Thyroid gland (tissue), 4 donors: ENCODE data around the gene ZNF423. TPM values are rescaled to one million over a fixed set of nuclear protein-coding genes. Genes with fewer than 3 reads are reported as not detected.
"Not testable (repeated sequence)": the region's sequence is repeated elsewhere in the genome, so short reads cannot be mapped to it uniquely, and the experiment has no call there.

ENCODE experiments used
- DNase-seq, 2 donors: peaks; one replicate each; pipeline ENCODE4 v3.0.0-alpha.2; 2019
- H3K27ac ChIP-seq, 3 donors: fragments of 200-600 bp; sonication (generic); 1 replicate in 2 of 3; 2 replicates in 1 of 3; pipeline ENCODE4 v1.5.1; 2016 to 2019; ENCODE audit warnings: mild to moderate bottlenecking in 1 of 3, moderate library complexity in 1 of 3
- H3K27me3 ChIP-seq: fragments of 200-600 bp; sonication (generic); one replicate; pipeline ENCODE4 v1.5.1; 2019
- H3K36me3 ChIP-seq, 2 donors: fragments of 200-600 bp; sonication (generic); one replicate each; pipeline ENCODE4 v1.5.1; 2016 to 2019
- H3K4me1 ChIP-seq, 2 donors: fragments of 200-600 bp; sonication (generic); one replicate each; pipeline ENCODE4 v1.5.1; 2017 to 2019
- H3K4me3 ChIP-seq, 3 donors: fragments of 200-600 bp; sonication (generic); replicated peaks in 1 of 3; 1 replicate in 2 of 3; 2 replicates in 1 of 3; pipeline ENCODE4 v1.5.1; 2016; ENCODE audit warnings: mild to moderate bottlenecking in 1 of 3
- H3K9me3 ChIP-seq: fragments of 200-600 bp; sonication (generic); one replicate; pipeline ENCODE4 v1.5.1; 2017
- POLR2A ChIP-seq, 2 donors: fragments of 450-650 bp; IDR thresholded peaks; one replicate each; pipeline ENCODE4 v1.6.1; 2017; ENCODE audit warnings: antibody characterized with exemption in 2 of 2, mild to moderate bottlenecking in 2 of 2, moderate library complexity in 1 of 2
- WGBS, 2 donors: methylation state at CpG; one replicate each; pipeline ENCODE4 v1.1.5; 2017; 5-methylcytosine and 5-hydroxymethylcytosine counted together
- intact Hi-C: fragments of 100-400 bp; cut with DNase I; formaldehyde crosslinking; loops from one replicate; pipeline ENCODE4 v1.15.1; 2023
- total RNA-seq, 4 donors: library from RNA; depleted of rRNA; stranded (reverse); fragments of >200 nt; gene quantifications; one replicate each; pipeline ENCODE4 v1.2.3, GENCODE V29; 2016
- TF ChIP-seq, protein P1 (sequence below), 6 experiments: fragments of 200-600 bp in 3 of 6; fragments of 450-650 bp in 3 of 6; sonication (generic) in 3 of 6; IDR thresholded peaks; one replicate each; pipeline ENCODE4 v1.5.1; 2016 to 2019; ENCODE audit warnings: antibody characterized with exemption in 6 of 6, mild to moderate bottlenecking in 2 of 6, inconsistent platforms in 1 of 6, moderate library complexity in 1 of 6

ZNF423 gene
- total RNA-seq, 4 donors from 2014 or later = 7.4 to 10.0 (median 8.5) TPM

- intact Hi-C loops = no loop called here
- Histone ChIP-seq H3K27me3 (no peaks in the 10 kb centered on the region), H3K9me3 (no peaks in the 10 kb centered on the region), H3K36me3 (no peaks in the 10 kb centered on the region), H3K27ac (no peak overlapping the region), H3K4me3 (no peak overlapping the region), H3K4me1 (no peaks in the 10 kb centered on the region)
- no peak for DNase-seq
- no peak for TF ChIP-seq POLR2A (IDR thresholded peaks at IDR 0.05)
- TF ChIP-seq, protein P1, sequence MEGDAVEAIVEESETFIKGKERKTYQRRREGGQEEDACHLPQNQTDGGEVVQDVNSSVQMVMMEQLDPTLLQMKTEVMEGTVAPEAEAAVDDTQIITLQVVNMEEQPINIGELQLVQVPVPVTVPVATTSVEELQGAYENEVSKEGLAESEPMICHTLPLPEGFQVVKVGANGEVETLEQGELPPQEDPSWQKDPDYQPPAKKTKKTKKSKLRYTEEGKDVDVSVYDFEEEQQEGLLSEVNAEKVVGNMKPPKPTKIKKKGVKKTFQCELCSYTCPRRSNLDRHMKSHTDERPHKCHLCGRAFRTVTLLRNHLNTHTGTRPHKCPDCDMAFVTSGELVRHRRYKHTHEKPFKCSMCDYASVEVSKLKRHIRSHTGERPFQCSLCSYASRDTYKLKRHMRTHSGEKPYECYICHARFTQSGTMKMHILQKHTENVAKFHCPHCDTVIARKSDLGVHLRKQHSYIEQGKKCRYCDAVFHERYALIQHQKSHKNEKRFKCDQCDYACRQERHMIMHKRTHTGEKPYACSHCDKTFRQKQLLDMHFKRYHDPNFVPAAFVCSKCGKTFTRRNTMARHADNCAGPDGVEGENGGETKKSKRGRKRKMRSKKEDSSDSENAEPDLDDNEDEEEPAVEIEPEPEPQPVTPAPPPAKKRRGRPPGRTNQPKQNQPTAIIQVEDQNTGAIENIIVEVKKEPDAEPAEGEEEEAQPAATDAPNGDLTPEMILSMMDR (IDR thresholded peaks at IDR 0.05) = no peak
- WGBS, 2 donors = 87% methylated on average over 24 of the region's 24 CpGs
Observed at GRCh38 chr16:49514073-49514980, 341.6 kb downstream of the ZNF423 start.

GRCh38 chr16:49513040-49513439 is 342.9 kb downstream of the ZNF423 start:
- WGBS, 2 donors = 72 to 78% methylated on average over 7 of the region's 7 CpGs
- Histone ChIP-seq H3K27ac (no peak overlapping the region), H3K9me3 (no peaks in the 10 kb centered on the region), H3K4me3 (no peak overlapping the region), H3K27me3 (no peaks in the 10 kb centered on the region), H3K36me3 (no peaks in the 10 kb centered on the region), H3K4me1 (no peaks in the 10 kb centered on the region)
- TF ChIP-seq POLR2A (IDR thresholded peaks at IDR 0.05) = no peak
- TF ChIP-seq, protein P1 (IDR thresholded peaks at IDR 0.05) = no peak
- DNase-seq = no peak
- intact Hi-C loops = no loop called here

DNA sequence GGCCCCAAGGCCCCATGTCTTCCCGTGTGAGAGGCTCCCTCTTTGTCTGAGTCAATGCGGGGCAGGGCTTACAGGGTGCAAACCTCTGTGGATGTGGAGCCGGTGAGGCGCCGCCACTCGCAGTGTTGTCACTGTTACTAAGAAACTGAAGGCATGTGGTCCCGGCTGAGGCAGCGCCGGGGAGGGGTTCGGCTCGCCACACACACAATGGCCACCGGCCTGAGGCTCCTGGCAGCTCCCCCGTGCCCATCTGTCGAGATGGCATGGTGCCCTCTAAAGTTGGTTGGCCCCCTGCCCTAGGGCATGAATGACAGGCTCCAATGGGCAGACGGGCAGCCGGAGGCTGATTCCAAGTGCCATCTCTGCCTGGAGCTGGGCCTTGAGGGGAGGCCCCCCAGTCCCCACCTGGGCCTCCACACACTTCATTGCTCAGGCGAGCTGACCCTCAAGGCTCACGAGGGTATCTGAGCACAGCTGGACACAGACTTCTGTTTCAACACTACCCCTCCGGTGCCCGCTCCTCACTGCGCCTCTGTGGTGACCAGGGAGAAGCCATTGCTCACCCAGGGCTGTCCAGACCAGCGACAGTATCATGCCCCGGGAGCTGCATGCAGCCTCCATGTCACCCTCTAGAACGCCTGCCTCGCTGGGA is 345.1 kb downstream of the ZNF423 start:
- Histone ChIP-seq H3K27me3 (no peaks in the 10 kb centered on the region), H3K27ac (no peak overlapping the region), H3K9me3 (no peaks in the 10 kb centered on the region), H3K36me3 (no peaks in the 10 kb centered on the region), H3K4me1 (no peaks in the 10 kb centered on the region), H3K4me3 (no peak overlapping the region)
- WGBS, 2 donors = 82 to 83% methylated on average over 6 to 16 of the region's 25 CpGs
- no peak for DNase-seq
- TF ChIP-seq POLR2A (IDR thresholded peaks at IDR 0.05) = no peak
- TF ChIP-seq, protein P1 (IDR thresholded peaks at IDR 0.05) = no peak
- intact Hi-C loops = no loop called here

DNA sequence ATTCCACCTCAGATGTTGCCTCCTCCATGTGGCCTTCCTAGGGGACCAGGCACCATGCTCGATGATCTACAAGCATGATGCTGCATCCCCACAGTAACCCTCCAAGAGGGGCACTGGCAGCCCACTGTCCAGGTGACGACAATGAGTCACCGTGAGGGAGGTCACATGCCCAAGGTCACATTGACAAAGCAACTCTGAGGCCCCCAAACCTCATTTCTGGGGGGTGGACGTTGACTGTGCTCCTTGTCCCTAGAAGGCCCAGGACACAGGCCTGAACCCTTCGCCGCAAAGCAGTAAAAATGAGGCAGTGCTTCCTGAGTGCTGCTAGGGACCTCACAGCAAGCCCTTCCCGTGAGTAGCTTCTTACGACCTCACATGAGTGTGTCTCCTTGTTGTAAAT is 345.8 kb downstream of the ZNF423 start:
- intact Hi-C loops = no loop called here
- H3K36me3 ChIP-seq = no peaks in the 10 kb centered on the region
- TF ChIP-seq, protein P1 (IDR thresholded peaks at IDR 0.05) = no peak
- TF ChIP-seq POLR2A (IDR thresholded peaks at IDR 0.05) = no peak
- H3K4me1 ChIP-seq = no peaks in the 10 kb centered on the region
- no peaks in the 10 kb centered on the region for H3K27me3 ChIP-seq
- WGBS, 2 donors = 93 to 100% methylated on average over 3 to 5 of the region's 8 CpGs
- H3K27ac ChIP-seq = no peak overlapping the region
- DNase-seq = no peak
- H3K4me3 ChIP-seq = no peak overlapping the region
- no peaks in the 10 kb centered on the region for H3K9me3 ChIP-seq

DNA sequence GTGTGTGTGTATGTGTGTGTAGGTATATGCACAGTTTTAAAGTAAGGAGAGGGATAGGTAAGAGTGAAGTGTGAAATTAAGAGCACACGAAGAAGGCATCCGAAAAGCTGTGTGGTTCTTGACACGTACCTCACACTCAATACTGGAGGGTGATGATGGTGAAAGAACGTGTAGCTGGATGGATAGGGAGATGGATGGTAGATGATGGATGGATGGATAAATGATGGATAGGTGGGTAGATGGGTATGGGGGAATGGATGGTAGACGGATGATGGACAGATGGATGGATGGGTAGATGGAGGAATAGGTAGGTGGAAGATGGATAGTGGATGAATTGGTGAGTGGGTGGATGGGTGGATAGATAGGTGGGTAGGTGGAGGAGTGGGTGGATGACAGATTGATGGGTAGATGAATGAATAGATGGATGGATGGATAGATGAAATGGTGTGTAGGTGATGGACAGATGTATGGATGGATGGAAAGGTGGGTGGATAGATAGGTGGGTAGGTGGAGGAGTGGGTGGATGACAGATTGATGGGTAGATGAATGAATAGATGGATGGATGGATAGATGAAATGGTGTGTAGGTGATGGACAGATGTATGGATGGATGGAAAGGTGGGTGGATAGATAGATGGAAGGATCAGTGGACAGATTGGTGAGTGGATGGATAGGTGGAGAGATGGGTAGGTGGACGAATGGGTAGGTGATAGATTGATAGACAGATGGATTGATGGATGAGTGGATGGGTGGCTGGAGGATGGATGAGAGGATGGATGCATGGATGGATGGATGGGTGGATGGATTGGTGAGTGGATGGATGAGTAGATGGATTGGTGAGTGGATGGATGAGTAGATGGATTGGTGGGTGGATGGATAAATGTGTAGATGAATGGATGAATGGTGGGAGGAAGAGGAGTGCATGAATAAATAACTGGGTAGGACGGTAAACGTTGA is 349.6 kb downstream of the ZNF423 start:
- H3K27ac ChIP-seq, H3K27me3 ChIP-seq, DNase-seq, H3K36me3 ChIP-seq, H3K9me3 ChIP-seq, H3K4me3 ChIP-seq, H3K4me1 ChIP-seq, intact Hi-C loops: not testable (repeated sequence)
- WGBS, 2 donors = 78 to 89% methylated on average over 8 of the region's 8 CpGs
